RWPE2 (cell line): ENCODE results near the gene ATG9A.
A peak's percentile ranks its signal among the peaks of the same experiment; 100 is the strongest.

ENCODE experiments used
- ATAC-seq: fragments of 200-7000 bp; cut with Tn5 transposase; 3 replicates; pipeline ENCODE4 v1.9.1; 2021; ENCODE audit warnings: low read depth
- DNase-seq: peaks from one replicate; pipeline ENCODE4 v3.0.0-alpha.2; 2020; ENCODE audit warnings: low spot score
- H3K27ac ChIP-seq: fragments of 450-650 bp; 2 replicates; pipeline ENCODE4 v1.5.1; 2017; ENCODE audit warnings: mild to moderate bottlenecking; ENCODE audit not compliant: poor library complexity, severe bottlenecking
- H3K27me3 ChIP-seq: fragments of 250-450 bp; sonication (Bioruptor Pico); 2 replicates; pipeline ENCODE4 v1.5.1; 2021; ENCODE audit warnings: mild to moderate bottlenecking, moderate library complexity; ENCODE audit not compliant: insufficient read depth, poor library complexity, severe bottlenecking
- H3K36me3 ChIP-seq: fragments of 250-450 bp; sonication (Bioruptor Pico); 2 replicates; pipeline ENCODE4 v1.5.1; 2020; ENCODE audit warnings: low read depth, mild to moderate bottlenecking, moderate library complexity
- H3K4me1 ChIP-seq: fragments of 250-450 bp; sonication (Bioruptor Pico); 2 replicates; pipeline ENCODE4 v1.5.1; 2021; ENCODE audit warnings: mild to moderate bottlenecking, moderate library complexity; ENCODE audit not compliant: insufficient read depth, poor library complexity, severe bottlenecking
- H3K4me3 ChIP-seq: fragments of 250-450 bp; sonication (Bioruptor Pico); 2 replicates; pipeline ENCODE4 v1.5.1; 2021; ENCODE audit warnings: mild to moderate bottlenecking, moderate library complexity; ENCODE audit not compliant: severe bottlenecking
- H3K9me3 ChIP-seq: fragments of 250-450 bp; sonication (Bioruptor Pico); 2 replicates; pipeline ENCODE4 v1.5.1; 2021; ENCODE audit warnings: mild to moderate bottlenecking, moderate library complexity; ENCODE audit not compliant: severe bottlenecking
- TF ChIP-seq, protein P1 (sequence below): fragments of 450-650 bp; IDR thresholded peaks from one replicate; pipeline ENCODE4 v1.5.1; 2017; ENCODE audit warnings: mild to moderate bottlenecking, moderate library complexity; ENCODE audit not compliant: poor library complexity, severe bottlenecking

The ATG9A gene

DNA sequence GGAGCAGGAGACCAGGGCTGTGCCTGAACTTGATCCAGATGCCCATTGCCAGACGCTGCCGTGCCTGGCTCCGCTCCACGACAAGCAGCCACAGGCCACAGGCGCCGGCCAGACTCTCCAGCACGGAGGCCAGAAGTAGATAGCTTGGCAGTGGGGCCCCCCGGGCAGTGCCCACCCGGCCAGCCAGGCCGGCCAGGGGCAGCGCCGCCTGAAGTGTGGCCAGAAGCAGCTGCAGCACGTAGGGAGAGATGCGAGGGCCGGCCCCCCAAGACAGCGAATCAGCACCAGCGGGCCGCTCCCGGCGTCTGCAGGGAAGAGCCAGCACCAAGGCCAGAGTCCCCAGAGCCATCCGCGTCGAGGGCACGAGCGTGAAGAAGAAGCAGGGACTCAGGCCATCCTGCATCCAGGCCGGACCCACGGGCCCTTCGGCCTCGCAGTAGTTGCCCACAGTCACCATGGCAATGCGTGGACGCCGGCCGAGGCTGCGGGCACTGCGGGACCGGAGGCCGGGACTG, 11.2 kb downstream of the ATG9A start:
- peak overlapping the region; percentile 91 for H3K27ac ChIP-seq
- DNase-seq = no peak
- peaks cover 4% of the 10 kb centered on the region for H3K4me1 ChIP-seq
- no peaks in the 10 kb centered on the region for H3K27me3 ChIP-seq
- no peaks in the 10 kb centered on the region for H3K9me3 ChIP-seq
- TF ChIP-seq, protein P1, sequence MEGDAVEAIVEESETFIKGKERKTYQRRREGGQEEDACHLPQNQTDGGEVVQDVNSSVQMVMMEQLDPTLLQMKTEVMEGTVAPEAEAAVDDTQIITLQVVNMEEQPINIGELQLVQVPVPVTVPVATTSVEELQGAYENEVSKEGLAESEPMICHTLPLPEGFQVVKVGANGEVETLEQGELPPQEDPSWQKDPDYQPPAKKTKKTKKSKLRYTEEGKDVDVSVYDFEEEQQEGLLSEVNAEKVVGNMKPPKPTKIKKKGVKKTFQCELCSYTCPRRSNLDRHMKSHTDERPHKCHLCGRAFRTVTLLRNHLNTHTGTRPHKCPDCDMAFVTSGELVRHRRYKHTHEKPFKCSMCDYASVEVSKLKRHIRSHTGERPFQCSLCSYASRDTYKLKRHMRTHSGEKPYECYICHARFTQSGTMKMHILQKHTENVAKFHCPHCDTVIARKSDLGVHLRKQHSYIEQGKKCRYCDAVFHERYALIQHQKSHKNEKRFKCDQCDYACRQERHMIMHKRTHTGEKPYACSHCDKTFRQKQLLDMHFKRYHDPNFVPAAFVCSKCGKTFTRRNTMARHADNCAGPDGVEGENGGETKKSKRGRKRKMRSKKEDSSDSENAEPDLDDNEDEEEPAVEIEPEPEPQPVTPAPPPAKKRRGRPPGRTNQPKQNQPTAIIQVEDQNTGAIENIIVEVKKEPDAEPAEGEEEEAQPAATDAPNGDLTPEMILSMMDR = no peak
- H3K36me3 ChIP-seq = peaks cover 45% of the 10 kb centered on the region
- peak overlapping the region; percentile 43 for H3K4me3 ChIP-seq
- peak; percentile 72 for ATAC-seq

DNA sequence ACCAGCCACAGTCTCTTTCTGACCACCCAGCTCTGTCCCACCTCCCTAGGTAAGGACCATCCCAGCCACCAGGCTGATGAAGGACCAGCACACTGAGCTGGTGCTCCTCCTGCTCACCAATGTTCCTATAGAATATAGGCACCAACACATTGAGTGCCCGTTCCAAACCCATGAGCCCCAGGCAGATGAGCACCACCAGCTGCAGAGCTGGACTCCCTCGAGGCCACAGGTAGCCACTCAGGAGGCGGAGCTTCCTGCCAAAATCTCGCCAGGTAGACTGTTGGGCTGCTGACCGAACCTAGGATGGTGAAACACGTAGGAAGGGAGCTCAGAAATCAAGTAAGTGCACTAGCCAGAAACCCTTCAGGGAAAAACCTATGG, 12.9 kb downstream of the ATG9A start:
- H3K27ac ChIP-seq = no peak overlapping the region
- TF ChIP-seq, protein P1 = no peak
- H3K4me1 ChIP-seq = peaks cover 4% of the 10 kb centered on the region
- H3K27me3 ChIP-seq = no peaks in the 10 kb centered on the region
- ATAC-seq = no peak
- no peak overlapping the region for H3K4me3 ChIP-seq
- no peak for DNase-seq
- no peaks in the 10 kb centered on the region for H3K9me3 ChIP-seq
- peaks cover 54% of the 10 kb centered on the region for H3K36me3 ChIP-seq

DNA sequence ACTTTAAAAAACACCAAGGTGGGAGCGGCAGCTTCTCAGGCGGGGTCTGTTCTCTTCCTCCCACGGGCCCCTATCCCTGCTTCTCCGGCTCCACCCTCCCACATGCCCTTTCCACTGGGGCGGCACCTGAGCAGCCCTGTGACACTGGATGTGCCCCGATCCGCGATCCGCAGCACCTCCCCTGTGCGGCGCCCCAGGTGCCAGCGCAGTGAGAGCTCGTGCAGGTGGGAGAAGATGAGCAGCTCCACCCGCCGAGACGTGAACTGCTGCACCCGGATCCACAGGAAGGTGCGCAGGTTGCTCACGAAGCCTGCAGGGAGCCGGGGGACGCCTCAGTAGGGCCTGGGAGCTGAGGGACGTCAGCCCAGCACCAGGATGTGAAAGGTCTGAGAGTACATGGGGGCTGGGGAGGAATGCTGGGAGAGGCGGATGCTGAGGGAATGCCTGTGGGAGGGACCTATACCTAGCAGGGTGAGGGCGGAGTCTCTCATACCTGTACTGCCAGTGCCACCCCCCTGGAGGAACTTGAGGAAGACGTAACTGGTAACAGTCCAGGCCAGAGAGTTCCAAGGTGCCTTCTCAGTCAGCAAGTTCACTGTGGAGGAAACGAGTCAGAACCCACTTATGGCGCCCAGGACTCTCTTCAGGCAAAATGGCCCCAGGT, 13.4 kb downstream of the ATG9A start:
- ATAC-seq = no peak
- Histone ChIP-seq H3K27me3 (no peaks in the 10 kb centered on the region), H3K36me3 (peaks cover 49% of the 10 kb centered on the region), H3K9me3 (no peaks in the 10 kb centered on the region), H3K4me3 (no peak overlapping the region), H3K4me1 (peaks cover 4% of the 10 kb centered on the region), H3K27ac (no peak overlapping the region)
- DNase-seq = no peak
- TF ChIP-seq, protein P1 = no peak

DNA sequence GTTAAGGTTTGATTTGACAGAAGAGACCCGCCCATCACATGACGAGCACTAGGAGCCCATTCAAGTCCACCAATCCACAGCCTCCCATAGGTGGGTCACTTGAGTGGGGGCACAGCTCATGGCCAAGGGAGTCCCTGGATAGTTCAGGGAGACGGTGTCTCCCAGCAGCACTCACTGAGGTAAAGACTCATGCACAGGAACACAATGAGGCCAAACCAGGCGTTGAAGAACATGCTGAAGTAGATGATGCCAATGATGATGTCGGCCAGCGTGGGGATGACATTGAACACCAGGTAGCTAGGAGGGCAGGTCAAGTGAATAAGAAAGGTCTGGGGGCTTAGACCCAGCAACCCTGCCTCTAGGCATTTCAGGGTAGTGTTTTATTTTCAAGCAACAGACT, 14.7 kb downstream of the ATG9A start:
- peaks cover 43% of the 10 kb centered on the region for H3K36me3 ChIP-seq
- no peak overlapping the region for H3K27ac ChIP-seq
- H3K4me1 ChIP-seq = peaks cover 4% of the 10 kb centered on the region
- ATAC-seq (no peak), DNase-seq (no peak)
- no peaks in the 10 kb centered on the region for H3K9me3 ChIP-seq
- no peaks in the 10 kb centered on the region for H3K27me3 ChIP-seq
- TF ChIP-seq, protein P1 = no peak
- H3K4me3 ChIP-seq = no peak overlapping the region

DNA sequence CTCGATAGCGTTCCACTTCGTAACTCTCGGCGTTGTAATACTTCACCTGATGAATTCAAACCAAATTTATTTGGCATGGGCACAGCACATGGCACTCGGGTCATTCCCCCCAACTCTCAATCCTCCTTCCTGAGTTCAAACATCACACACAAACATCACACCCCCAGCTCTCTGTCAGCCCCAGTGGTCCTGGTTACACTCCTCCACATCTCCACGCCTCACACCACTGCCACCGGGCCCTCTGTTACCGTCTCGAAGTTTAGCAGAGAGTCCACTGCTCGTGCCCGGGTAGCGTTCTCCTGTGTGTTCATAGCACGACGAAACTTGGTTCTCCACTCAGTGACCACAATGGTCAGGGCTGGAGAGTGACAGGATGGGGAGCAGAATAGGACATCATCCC, 15.3 kb downstream of the ATG9A start:
- no peak overlapping the region for H3K27ac ChIP-seq

More for the DNA sequence above, 15.3 kb downstream of the ATG9A start:
- H3K4me3 ChIP-seq = no peak overlapping the region
- peaks cover 4% of the 10 kb centered on the region for H3K4me1 ChIP-seq
- H3K36me3 ChIP-seq = peaks cover 43% of the 10 kb centered on the region
- H3K9me3 ChIP-seq = no peaks in the 10 kb centered on the region
- TF ChIP-seq, protein P1 = no peak
- H3K27me3 ChIP-seq = no peaks in the 10 kb centered on the region
- DNase-seq (no peak), ATAC-seq (no peak)
